Measurements from ENCODE around the gene DTWD2. TPM values are rescaled to one million over a fixed set of nuclear protein-coding genes. Genes with fewer than 3 reads are reported as not detected.

DTWD2 gene
- total RNA-seq, 1 experiment from 2014 or later = 10.0 TPM

- Histone ChIP-seq H3K36me3 (ENCODE audit: control insufficient read depth, insufficient read depth, low read length) (no peaks in the 10 kb centered on the region), H3K4me3 (ENCODE audit: low read depth in 2 of 2, low read length in 2 of 2) (no peak overlapping the region), H3K9me3 (ENCODE audit: control insufficient read depth, insufficient read depth, low read depth, low read length) (no peaks in the 10 kb centered on the region), H3K27ac (ENCODE audit: low read length) (no peak overlapping the region), H3K4me1 (ENCODE audit: control insufficient read depth, insufficient read depth, low read length) (no peaks in the 10 kb centered on the region), H3K27me3 (ENCODE audit: control insufficient read depth, insufficient read depth, low read length) (no peaks in the 10 kb centered on the region)
- no TSS peak for BruUV-seq (replicated peaks)
- in situ Hi-C loops (cut with HindIII; ENCODE audit: low pct_unique_long_range_greater_than_20kb, low sequenced_read_pairs) (no loop called here), intact Hi-C loops (cut with micrococcal nuclease; ENCODE audit: unreplicated experiment) (no loop called here)
- ChIA-PET CTCF (no interaction called here), POLR2A (no interaction called here)
- ATAC-seq (no peak), DNase-seq (ENCODE audit: low read depth, low spot score) (no peak)
- TF ChIP-seq POLR2AphosphoS5 (IDR thresholded peaks at IDR 0.05; ENCODE audit: low read depth, low read length) (no peak), REST (IDR thresholded peaks at IDR 0.05; ENCODE audit: insufficient read depth in 1 of 2, low read depth in 2 of 2, low read length in 1 of 2) (no peak), TCF7L2 (IDR thresholded peaks at IDR 0.05; ENCODE audit: low read depth, low read length) (no peak), SIN3A (IDR thresholded peaks at IDR 0.05; ENCODE audit: borderline replicate concordance, insufficient read depth, low read depth, low read length) (no peak)
- TF ChIP-seq, protein P1, sequence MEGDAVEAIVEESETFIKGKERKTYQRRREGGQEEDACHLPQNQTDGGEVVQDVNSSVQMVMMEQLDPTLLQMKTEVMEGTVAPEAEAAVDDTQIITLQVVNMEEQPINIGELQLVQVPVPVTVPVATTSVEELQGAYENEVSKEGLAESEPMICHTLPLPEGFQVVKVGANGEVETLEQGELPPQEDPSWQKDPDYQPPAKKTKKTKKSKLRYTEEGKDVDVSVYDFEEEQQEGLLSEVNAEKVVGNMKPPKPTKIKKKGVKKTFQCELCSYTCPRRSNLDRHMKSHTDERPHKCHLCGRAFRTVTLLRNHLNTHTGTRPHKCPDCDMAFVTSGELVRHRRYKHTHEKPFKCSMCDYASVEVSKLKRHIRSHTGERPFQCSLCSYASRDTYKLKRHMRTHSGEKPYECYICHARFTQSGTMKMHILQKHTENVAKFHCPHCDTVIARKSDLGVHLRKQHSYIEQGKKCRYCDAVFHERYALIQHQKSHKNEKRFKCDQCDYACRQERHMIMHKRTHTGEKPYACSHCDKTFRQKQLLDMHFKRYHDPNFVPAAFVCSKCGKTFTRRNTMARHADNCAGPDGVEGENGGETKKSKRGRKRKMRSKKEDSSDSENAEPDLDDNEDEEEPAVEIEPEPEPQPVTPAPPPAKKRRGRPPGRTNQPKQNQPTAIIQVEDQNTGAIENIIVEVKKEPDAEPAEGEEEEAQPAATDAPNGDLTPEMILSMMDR (IDR thresholded peaks at IDR 0.05) = no peak
Measured at GRCh38 chr5:118844351-118844750, 144.0 kb downstream of the DTWD2 start.

DNA sequence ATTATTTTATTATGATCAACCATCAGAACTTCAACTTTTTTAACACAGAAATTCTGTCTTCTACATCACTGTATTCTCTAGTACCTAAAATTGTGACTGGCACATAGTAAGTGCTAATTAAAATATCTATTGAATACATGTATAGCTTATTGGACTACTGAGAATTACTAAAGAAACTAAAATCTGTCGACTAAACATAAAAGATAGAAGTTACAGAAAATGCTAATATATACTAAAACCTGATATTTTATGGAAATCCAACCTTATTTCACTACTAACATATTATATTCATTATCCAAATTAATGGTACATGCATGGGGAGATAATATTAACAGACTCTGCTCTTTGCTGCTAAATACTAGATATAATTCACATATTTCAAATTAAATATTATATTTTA lies 153.6 kb downstream of the DTWD2 start:
- ChIA-PET CTCF (no interaction called here), POLR2A (no interaction called here)
- no peak overlapping the region for H3K4me3 ChIP-seq (ENCODE audit: low read depth in 2 of 2, low read length in 2 of 2)
- DNase-seq (ENCODE audit: low read depth, low spot score) = no peak
- H3K27me3 ChIP-seq (ENCODE audit: control insufficient read depth, insufficient read depth, low read length) = no peaks in the 10 kb centered on the region
- H3K36me3 ChIP-seq (ENCODE audit: control insufficient read depth, insufficient read depth, low read length) = no peaks in the 10 kb centered on the region
- H3K27ac ChIP-seq (ENCODE audit: low read length) = no peak overlapping the region
- no peaks in the 10 kb centered on the region for H3K4me1 ChIP-seq (ENCODE audit: control insufficient read depth, insufficient read depth, low read length)
- in situ Hi-C loops (cut with HindIII; ENCODE audit: low pct_unique_long_range_greater_than_20kb, low sequenced_read_pairs) (no loop called here), intact Hi-C loops (cut with micrococcal nuclease; ENCODE audit: unreplicated experiment) (no loop called here)
- BruUV-seq (replicated peaks) = no TSS peak
- no peak for ATAC-seq
- TF ChIP-seq SIN3A (IDR thresholded peaks at IDR 0.05; ENCODE audit: borderline replicate concordance, insufficient read depth, low read depth, low read length) (no peak), TCF7L2 (IDR thresholded peaks at IDR 0.05; ENCODE audit: low read depth, low read length) (no peak), POLR2AphosphoS5 (IDR thresholded peaks at IDR 0.05; ENCODE audit: low read depth, low read length) (no peak), REST (IDR thresholded peaks at IDR 0.05; ENCODE audit: insufficient read depth in 1 of 2, low read depth in 2 of 2, low read length in 1 of 2) (no peak)
- TF ChIP-seq, protein P1 (IDR thresholded peaks at IDR 0.05) = no peak
- no peaks in the 10 kb centered on the region for H3K9me3 ChIP-seq (ENCODE audit: control insufficient read depth, insufficient read depth, low read depth, low read length)
